Prostate gland (tissue), 2 donors: ENCODE results near the gene PTPRD.

Source experiments
- POLR2A ChIP-seq: fragments of 450-650 bp; IDR thresholded peaks from one replicate; pipeline ENCODE4 v1.6.1; 2016; ENCODE audit warnings: antibody characterized with exemption, mild to moderate bottlenecking
- POLR2AphosphoS5 ChIP-seq: sonication (generic); formaldehyde crosslinking; IDR thresholded peaks from one replicate; pipeline ENCODE4 v1.6.1; 2017; ENCODE audit warnings: antibody characterized with exemption
- TF ChIP-seq, protein P1 (sequence below), 4 experiments: fragments of 200-600 bp in 2 of 4; fragments of 450-650 bp in 2 of 4; sonication (generic) in 2 of 4; IDR thresholded peaks; 1 replicate in 3 of 4; 2 replicates in 1 of 4; pipeline ENCODE4 v1.5.1; 2016 to 2019; ENCODE audit warnings: antibody characterized with exemption in 4 of 4, mild to moderate bottlenecking in 2 of 4, moderate library complexity in 2 of 4

GRCh38 chr9:8576741-8577140 is 2036.1 kb downstream of the PTPRD start:
- TF ChIP-seq, protein P1, sequence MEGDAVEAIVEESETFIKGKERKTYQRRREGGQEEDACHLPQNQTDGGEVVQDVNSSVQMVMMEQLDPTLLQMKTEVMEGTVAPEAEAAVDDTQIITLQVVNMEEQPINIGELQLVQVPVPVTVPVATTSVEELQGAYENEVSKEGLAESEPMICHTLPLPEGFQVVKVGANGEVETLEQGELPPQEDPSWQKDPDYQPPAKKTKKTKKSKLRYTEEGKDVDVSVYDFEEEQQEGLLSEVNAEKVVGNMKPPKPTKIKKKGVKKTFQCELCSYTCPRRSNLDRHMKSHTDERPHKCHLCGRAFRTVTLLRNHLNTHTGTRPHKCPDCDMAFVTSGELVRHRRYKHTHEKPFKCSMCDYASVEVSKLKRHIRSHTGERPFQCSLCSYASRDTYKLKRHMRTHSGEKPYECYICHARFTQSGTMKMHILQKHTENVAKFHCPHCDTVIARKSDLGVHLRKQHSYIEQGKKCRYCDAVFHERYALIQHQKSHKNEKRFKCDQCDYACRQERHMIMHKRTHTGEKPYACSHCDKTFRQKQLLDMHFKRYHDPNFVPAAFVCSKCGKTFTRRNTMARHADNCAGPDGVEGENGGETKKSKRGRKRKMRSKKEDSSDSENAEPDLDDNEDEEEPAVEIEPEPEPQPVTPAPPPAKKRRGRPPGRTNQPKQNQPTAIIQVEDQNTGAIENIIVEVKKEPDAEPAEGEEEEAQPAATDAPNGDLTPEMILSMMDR (IDR thresholded peaks at IDR 0.05): no peak
- TF ChIP-seq POLR2A (no peak), POLR2AphosphoS5 (no peak)
